OCI-LY7 (cell line): Measurements from ENCODE around the gene IGDCC3. TPM values are rescaled to one million over a fixed set of nuclear protein-coding genes. Genes with fewer than 3 reads are reported as not detected.

ENCODE experiments used
- BruUV-seq: library from RNA; stranded (reverse); fragments of 400-500 nt; replicated peaks from 2 replicates; lab custom pipeline; 2021; lab: Mats Ljungman, UMichigan
- CTCF ChIA-PET: fragments of 300-600 bp; sonication (Branson Sonifier 250); formaldehyde crosslinking; loops from one replicate; lab custom pipeline; 2022; ENCODE audit warnings: antibody characterized with exemption; ENCODE audit not compliant: unreplicated experiment; lab: Charles Lee
- POLR2A ChIA-PET: fragments of 300-600 bp; sonication (Branson Sonifier 250); formaldehyde crosslinking; loops from one replicate; lab custom pipeline; 2022; ENCODE audit warnings: antibody characterized with exemption; lab: Charles Lee
- DNase-seq: peaks from one replicate; pipeline ENCODE4 v3.0.0-alpha.2; 2015; ENCODE audit warnings: low spot score
- H2AFZ ChIP-seq: fragments of 200-600 bp; sonication (generic), shearing (Covaris generic); 2 replicates; pipeline ENCODE4 v1.6.1; 2014; ENCODE audit warnings: mild to moderate bottlenecking, antibody characterized with exemption, low read length, moderate library complexity
- H3K27ac ChIP-seq: fragments of 200-600 bp; sonication (generic); 2 replicates; pipeline ENCODE4 v1.5.1; 2014; ENCODE audit warnings: mixed run types, low read depth, mild to moderate bottlenecking, moderate library complexity, low read length, inconsistent platforms; ENCODE audit not compliant: poor library complexity, severe bottlenecking
- H3K36me3 ChIP-seq: fragments of 200-600 bp; sonication (generic); 2 replicates; pipeline ENCODE4 v1.6.1; 2014; ENCODE audit warnings: mild to moderate bottlenecking, antibody characterized with exemption, low read length, moderate library complexity, mixed read lengths; ENCODE audit not compliant: insufficient read depth
- H3K4me1 ChIP-seq: fragments of 200-600 bp; sonication (generic); 2 replicates; pipeline ENCODE4 v1.5.1; 2014; ENCODE audit warnings: mild to moderate bottlenecking, low read length; ENCODE audit not compliant: insufficient read depth, poor library complexity, severe bottlenecking
- H3K4me2 ChIP-seq: fragments of 200-600 bp; sonication (generic); 2 replicates; pipeline ENCODE4 v1.6.1; 2014; ENCODE audit warnings: mild to moderate bottlenecking, low read length
- H3K4me3 ChIP-seq: fragments of 200-600 bp; sonication (generic); 2 replicates; pipeline ENCODE4 v1.5.1; 2014; ENCODE audit warnings: mild to moderate bottlenecking, low read depth, low read length; ENCODE audit not compliant: poor library complexity, severe bottlenecking
- H3K79me2 ChIP-seq: fragments of 200-600 bp; sonication (generic); 2 replicates; pipeline ENCODE4 v1.6.1; 2016; ENCODE audit warnings: low read depth, mild to moderate bottlenecking, low read length, moderate library complexity, mixed read lengths; ENCODE audit not compliant: insufficient read depth
- H3K9me2 ChIP-seq: fragments of 200-600 bp; sonication (generic); 2 replicates; pipeline ENCODE4 v1.6.1; 2016; ENCODE audit warnings: mild to moderate bottlenecking, low read length, mixed read lengths; ENCODE audit not compliant: insufficient read depth
- H3K9me3 ChIP-seq: fragments of 200-600 bp; sonication (generic); 2 replicates; pipeline ENCODE4 v1.6.1; 2014; ENCODE audit warnings: mild to moderate bottlenecking, mixed run types, low read length, mixed read lengths
- H4K20me1 ChIP-seq: fragments of 200-600 bp; sonication (generic); 2 replicates; pipeline ENCODE4 v1.6.1; 2014; ENCODE audit warnings: mild to moderate bottlenecking, antibody characterized with exemption, low read length, moderate library complexity, mixed read lengths; ENCODE audit not compliant: insufficient read depth
- CTCF ChIP-seq: fragments of 200-600 bp; sonication (generic); conservative IDR thresholded peaks from 2 replicates; pipeline ENCODE4 v1.5.1; 2014; ENCODE audit warnings: mild to moderate bottlenecking, antibody characterized with exemption, low read length, moderate library complexity, mixed read lengths
- EZH2phosphoT487 ChIP-seq: fragments of 200-600 bp; sonication (generic); IDR thresholded peaks from 2 replicates; pipeline ENCODE4 v1.6.1; 2018; ENCODE audit warnings: low read depth, borderline replicate concordance, mild to moderate bottlenecking, mixed run types, antibody characterized with exemption, low read length, moderate library complexity, mixed read lengths
- intact Hi-C: fragments of 100-400 bp; cut with micrococcal nuclease; formaldehyde crosslinking; loops from one replicate; pipeline ENCODE4 v1.10.0; 2022; ENCODE audit not compliant: unreplicated experiment
- total RNA-seq, 2 experiments: library from RNA; depleted of rRNA in 1 of 2; stranded (reverse); fragments of >200 nt in 1 of 2; shearing (Covaris generic) in 1 of 2; gene quantifications; 2 replicates each; pipeline ENCODE4 v1.2.3, GENCODE V29; 2014 to 2022

Gene IGDCC3
- total RNA-seq, 2 experiments from 2014 or later: not detected

GRCh38 chr15:65306551-65306950, 71.3 kb downstream of the IGDCC3 start:
- no peak overlapping the region; the same call in 1 of the 2 replicates for H2AFZ ChIP-seq
- no peak for TF ChIP-seq CTCF
- TF ChIP-seq EZH2phosphoT487: no peak
- BruUV-seq: no TSS peak
- no peaks in the 10 kb centered on the region for H3K79me2 ChIP-seq
- H3K9me3 ChIP-seq: no peaks in the 10 kb centered on the region
- H3K4me1 ChIP-seq: peaks cover 24% of the 10 kb centered on the region
- H4K20me1 ChIP-seq: no peaks in the 10 kb centered on the region
- no peak overlapping the region for H3K4me3 ChIP-seq
- POLR2A ChIA-PET: interaction anchor here (0.6 to 0.7 kb wide), 3 partner anchors 9 to 612 kb away, joined by 3 read pairs; no protein-coding TSS in a partner anchor
- intact Hi-C loops: no loop called here
- no peak overlapping the region for H3K27ac ChIP-seq
- no peaks in the 10 kb centered on the region for H3K36me3 ChIP-seq
- no peaks in the 10 kb centered on the region for H3K9me2 ChIP-seq
- CTCF ChIA-PET: no interaction called here
- no peak for DNase-seq
- peak overlapping the region; percentile 90; the same call in 1 of the 2 replicates for H3K4me2 ChIP-seq

- peaks cover 24% of the 10 kb centered on the region for H3K4me1 ChIP-seq
- H3K79me2 ChIP-seq: no peaks in the 10 kb centered on the region
- no peaks in the 10 kb centered on the region for H3K36me3 ChIP-seq
- peak overlapping the region; percentile 63 for H3K4me3 ChIP-seq
- intact Hi-C loops: loop anchor here (2.0 kb wide), 1 partner anchor 273 kb away; no protein-coding TSS in a partner anchor
- H2AFZ ChIP-seq: peak overlapping the region; percentile 14; the same call in 1 of the 2 replicates
- DNase-seq: no peak
- H3K9me2 ChIP-seq: no peaks in the 10 kb centered on the region
- TF ChIP-seq CTCF: no peak
- no peak for TF ChIP-seq EZH2phosphoT487
- peak overlapping the region; percentile 91 for H3K27ac ChIP-seq
- H3K4me2 ChIP-seq: peak overlapping the region; percentile 90
- ChIA-PET POLR2A (interaction anchor here (0.6 to 2.2 kb wide), 16 partner anchors 8 to 1014 kb away, joined by 3 to 29 read pairs (median 4); partner anchors contain the start of genes CLPX, PARP16 and RNU5A-1), CTCF (no interaction called here)
- H3K9me3 ChIP-seq: no peaks in the 10 kb centered on the region
- no peaks in the 10 kb centered on the region for H4K20me1 ChIP-seq
- no TSS peak for BruUV-seq
These were observed 72.0 kb downstream of the IGDCC3 start for GRCh38 chr15:65305776-65306175.

GRCh38 chr15:65305150-65305758, 72.5 kb downstream of the IGDCC3 start:
- no peak for TF ChIP-seq CTCF
- no peak for TF ChIP-seq EZH2phosphoT487
- H3K4me3 ChIP-seq: peak overlapping the region; percentile 63

More at GRCh38 chr15:65305150-65305758, 72.5 kb downstream of the IGDCC3 start:
- ChIA-PET POLR2A (interaction anchor here (0.6 to 2.2 kb wide), 20 partner anchors 8 to 1014 kb away, joined by 3 to 29 read pairs (median 4); partner anchors contain the start of genes CLPX, PARP16 and RNU5A-1), CTCF (no interaction called here)
- Histone ChIP-seq H3K4me2 (peak overlapping the region; percentile 90), H3K9me3 (no peaks in the 10 kb centered on the region), H4K20me1 (no peaks in the 10 kb centered on the region), H3K36me3 (no peaks in the 10 kb centered on the region), H3K27ac (peak overlapping the region; percentile 91), H3K9me2 (no peaks in the 10 kb centered on the region), H3K79me2 (no peaks in the 10 kb centered on the region), H3K4me1 (peaks cover 24% of the 10 kb centered on the region), H2AFZ (peak overlapping the region; percentile 48; the same call in 1 of the 2 replicates)
- intact Hi-C loops: loop anchor here (2.0 kb wide), 1 partner anchor 272 kb away; no protein-coding TSS in a partner anchor
- DNase-seq: no peak
- BruUV-seq: no TSS peak
